Hepatocyte (in vitro differentiated cells): ENCODE results near the gene TRRAP.

Source experiments
- EZH2phosphoT487 ChIP-seq: fragments of 200-600 bp; sonication (generic); IDR thresholded peaks from one replicate; pipeline ENCODE4 v1.6.1; 2018; ENCODE audit warnings: antibody characterized with exemption, mild to moderate bottlenecking, low read depth, moderate library complexity; ENCODE audit not compliant: unreplicated experiment, severe bottlenecking
- TF ChIP-seq, protein P1 (sequence below): fragments of 200-600 bp; sonication (generic); IDR thresholded peaks from 2 replicates; pipeline ENCODE4 v1.5.1; 2016; ENCODE audit warnings: antibody characterized with exemption, mild to moderate bottlenecking; ENCODE audit not compliant: poor library complexity

DNA sequence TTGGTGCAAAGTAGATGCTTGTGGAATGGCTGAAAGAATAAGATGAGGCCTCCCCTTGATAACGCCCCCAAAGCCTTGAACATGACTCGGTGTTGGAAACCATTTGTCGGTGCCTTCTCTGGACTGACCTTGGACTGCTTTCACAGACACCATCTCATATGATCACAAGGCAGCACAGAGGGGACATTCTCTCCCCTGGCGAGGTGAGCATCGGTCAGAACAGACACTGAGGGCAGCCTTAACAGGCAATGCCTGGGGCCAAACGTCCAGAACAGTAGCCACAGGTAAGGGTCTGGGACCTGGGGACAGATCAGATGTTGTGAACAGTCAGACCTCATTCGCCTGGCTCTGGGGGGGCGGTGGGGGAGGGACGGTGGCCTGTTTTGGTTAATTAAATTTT is 2.8 kb upstream of the TRRAP start:
- TF ChIP-seq, protein P1, sequence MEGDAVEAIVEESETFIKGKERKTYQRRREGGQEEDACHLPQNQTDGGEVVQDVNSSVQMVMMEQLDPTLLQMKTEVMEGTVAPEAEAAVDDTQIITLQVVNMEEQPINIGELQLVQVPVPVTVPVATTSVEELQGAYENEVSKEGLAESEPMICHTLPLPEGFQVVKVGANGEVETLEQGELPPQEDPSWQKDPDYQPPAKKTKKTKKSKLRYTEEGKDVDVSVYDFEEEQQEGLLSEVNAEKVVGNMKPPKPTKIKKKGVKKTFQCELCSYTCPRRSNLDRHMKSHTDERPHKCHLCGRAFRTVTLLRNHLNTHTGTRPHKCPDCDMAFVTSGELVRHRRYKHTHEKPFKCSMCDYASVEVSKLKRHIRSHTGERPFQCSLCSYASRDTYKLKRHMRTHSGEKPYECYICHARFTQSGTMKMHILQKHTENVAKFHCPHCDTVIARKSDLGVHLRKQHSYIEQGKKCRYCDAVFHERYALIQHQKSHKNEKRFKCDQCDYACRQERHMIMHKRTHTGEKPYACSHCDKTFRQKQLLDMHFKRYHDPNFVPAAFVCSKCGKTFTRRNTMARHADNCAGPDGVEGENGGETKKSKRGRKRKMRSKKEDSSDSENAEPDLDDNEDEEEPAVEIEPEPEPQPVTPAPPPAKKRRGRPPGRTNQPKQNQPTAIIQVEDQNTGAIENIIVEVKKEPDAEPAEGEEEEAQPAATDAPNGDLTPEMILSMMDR = no peak
- TF ChIP-seq EZH2phosphoT487 = no peak
